Measurements from ENCODE around the gene RTN4R. TPM values are rescaled to one million over a fixed set of nuclear protein-coding genes. Genes with fewer than 3 reads are reported as not detected.

The RTN4R gene
- total and polyA plus RNA-seq, 2 donors from 2014 or later = 1.2 to 2.5 TPM

DNA sequence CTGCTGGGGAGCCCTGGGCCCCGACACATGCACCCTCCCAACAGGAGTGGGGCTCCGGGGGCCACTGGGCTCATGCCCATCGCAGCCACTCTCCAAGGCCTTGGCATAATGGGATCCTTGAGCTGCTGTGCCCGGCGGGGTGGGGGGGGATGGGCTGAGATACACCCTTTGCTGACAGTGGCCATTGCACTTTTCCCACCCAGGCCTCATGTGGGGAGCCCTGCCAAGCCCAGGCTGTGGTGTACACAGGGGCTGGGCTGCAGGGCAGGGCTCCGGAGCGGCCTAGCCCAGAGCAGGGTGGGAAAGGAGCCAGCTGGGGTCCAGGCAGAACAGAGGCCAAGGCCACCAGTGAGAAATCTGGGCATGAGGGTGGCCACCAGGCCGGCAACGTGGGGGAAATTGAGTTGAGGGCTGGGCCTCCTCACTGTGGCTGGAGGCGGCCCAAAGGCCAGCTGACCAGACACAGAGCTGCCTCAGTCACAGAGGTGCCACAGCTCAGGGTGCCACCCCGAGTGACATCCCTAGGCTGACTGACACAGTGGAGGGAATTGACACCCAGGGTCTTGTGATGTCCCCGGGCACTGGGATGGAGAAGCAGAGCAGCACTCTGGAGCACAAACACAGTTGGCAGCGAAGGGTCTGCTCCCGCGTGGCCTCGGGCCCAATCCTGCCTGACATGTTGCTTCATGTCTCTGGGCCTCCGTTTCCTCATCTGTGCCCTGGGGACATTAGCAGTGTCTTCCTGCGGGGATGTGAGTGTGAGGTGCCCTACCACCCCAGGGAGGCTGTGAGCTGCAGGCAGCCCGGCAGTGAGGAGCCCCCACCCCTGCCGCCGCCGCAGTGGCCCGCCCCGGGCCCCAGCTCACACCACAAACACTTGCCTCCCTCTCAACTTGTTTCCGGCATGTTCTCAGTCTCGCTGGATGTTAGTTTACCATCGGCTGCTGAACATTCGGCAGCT is 30.4 kb downstream of the RTN4R start:
- intact Hi-C loops (cut with DNase I) = no loop called here
- no peak overlapping the region for H3K27ac ChIP-seq (ENCODE audit: low read depth in 2 of 2, low read length in 2 of 2)
- FAIRE-seq (no peak), DNase-seq (no peak)
- no peaks in the 10 kb centered on the region for H3K27me3 ChIP-seq (ENCODE audit: control insufficient read depth, insufficient read depth, low read length)
- peaks cover 0 to 22% (median 0%) of the 10 kb centered on the region in 3 donors for H3K4me1 ChIP-seq (ENCODE audit: control insufficient read depth in 2 of 3, insufficient read depth in 2 of 3, low read depth in 1 of 3, low read length in 3 of 3)
- H3K36me3 ChIP-seq (ENCODE audit: control insufficient read depth in 2 of 3, insufficient read depth in 3 of 3, low read length in 3 of 3) = no peaks in the 10 kb centered on the region
- no peak overlapping the region for H3K4me3 ChIP-seq (ENCODE audit: low read length in 3 of 3)
- H3K9me3 ChIP-seq (ENCODE audit: control insufficient read depth in 2 of 3, insufficient read depth in 1 of 3, low read length in 3 of 3) = no peaks in the 10 kb centered on the region
- no peak overlapping the region for H3K9ac ChIP-seq (ENCODE audit: low read length in 3 of 3)
- TF ChIP-seq, protein P1, sequence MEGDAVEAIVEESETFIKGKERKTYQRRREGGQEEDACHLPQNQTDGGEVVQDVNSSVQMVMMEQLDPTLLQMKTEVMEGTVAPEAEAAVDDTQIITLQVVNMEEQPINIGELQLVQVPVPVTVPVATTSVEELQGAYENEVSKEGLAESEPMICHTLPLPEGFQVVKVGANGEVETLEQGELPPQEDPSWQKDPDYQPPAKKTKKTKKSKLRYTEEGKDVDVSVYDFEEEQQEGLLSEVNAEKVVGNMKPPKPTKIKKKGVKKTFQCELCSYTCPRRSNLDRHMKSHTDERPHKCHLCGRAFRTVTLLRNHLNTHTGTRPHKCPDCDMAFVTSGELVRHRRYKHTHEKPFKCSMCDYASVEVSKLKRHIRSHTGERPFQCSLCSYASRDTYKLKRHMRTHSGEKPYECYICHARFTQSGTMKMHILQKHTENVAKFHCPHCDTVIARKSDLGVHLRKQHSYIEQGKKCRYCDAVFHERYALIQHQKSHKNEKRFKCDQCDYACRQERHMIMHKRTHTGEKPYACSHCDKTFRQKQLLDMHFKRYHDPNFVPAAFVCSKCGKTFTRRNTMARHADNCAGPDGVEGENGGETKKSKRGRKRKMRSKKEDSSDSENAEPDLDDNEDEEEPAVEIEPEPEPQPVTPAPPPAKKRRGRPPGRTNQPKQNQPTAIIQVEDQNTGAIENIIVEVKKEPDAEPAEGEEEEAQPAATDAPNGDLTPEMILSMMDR (IDR thresholded peaks at IDR 0.05; ENCODE audit: borderline replicate concordance, extremely low read depth, insufficient read depth) = no peak

DNA sequence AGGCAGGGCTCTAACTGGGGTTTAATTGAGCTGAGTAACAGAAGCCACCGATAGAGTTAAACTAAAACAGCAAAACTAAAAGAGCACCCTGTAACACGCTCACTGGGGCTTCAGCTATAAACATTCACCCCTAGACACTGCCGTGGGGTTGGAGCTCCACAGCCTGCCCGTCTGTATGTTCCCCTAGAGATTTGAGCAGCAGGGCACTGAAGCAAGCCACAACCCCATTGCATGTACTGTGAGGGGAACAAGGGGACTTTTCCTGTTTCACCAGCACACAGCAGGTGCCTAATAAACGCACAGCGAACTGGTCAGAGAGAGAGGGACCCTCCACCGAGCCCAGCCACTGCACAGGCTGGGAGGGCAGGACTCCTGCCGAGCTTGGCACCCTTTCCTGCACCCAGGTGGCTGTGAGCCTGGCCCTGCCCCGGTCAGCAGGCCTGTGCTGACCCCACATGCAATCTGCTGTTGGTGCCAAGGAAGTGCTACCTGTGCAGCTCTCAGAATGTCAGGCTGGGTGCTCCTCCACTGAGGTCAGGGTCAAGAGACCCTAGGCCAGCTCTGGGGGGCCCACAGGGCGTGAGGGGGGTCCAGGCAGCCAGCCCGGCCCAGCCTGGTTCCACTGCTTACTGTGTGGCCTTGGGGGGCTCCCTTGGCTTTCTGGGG is 31.9 kb downstream of the RTN4R start:
- TF ChIP-seq, protein P1 (IDR thresholded peaks at IDR 0.05; ENCODE audit: borderline replicate concordance, extremely low read depth, insufficient read depth) = no peak
- Histone ChIP-seq H3K27me3 (ENCODE audit: control insufficient read depth, insufficient read depth, low read length) (no peaks in the 10 kb centered on the region), H3K9ac (ENCODE audit: low read length in 3 of 3) (no peak overlapping the region), H3K27ac (ENCODE audit: low read depth in 2 of 2, low read length in 2 of 2) (no peak overlapping the region), H3K4me3 (ENCODE audit: low read length in 3 of 3) (no peak overlapping the region), H3K36me3 (ENCODE audit: control insufficient read depth in 2 of 3, insufficient read depth in 3 of 3, low read length in 3 of 3) (no peaks in the 10 kb centered on the region), H3K9me3 (ENCODE audit: control insufficient read depth in 2 of 3, insufficient read depth in 1 of 3, low read length in 3 of 3) (no peaks in the 10 kb centered on the region), H3K4me1 (ENCODE audit: control insufficient read depth in 2 of 3, insufficient read depth in 2 of 3, low read depth in 1 of 3, low read length in 3 of 3) (peaks cover 0 to 18% (median 0%) of the 10 kb centered on the region in 3 donors)
- DNase-seq (no peak), FAIRE-seq (no peak)
- intact Hi-C loops (cut with DNase I) = no loop called here

DNA sequence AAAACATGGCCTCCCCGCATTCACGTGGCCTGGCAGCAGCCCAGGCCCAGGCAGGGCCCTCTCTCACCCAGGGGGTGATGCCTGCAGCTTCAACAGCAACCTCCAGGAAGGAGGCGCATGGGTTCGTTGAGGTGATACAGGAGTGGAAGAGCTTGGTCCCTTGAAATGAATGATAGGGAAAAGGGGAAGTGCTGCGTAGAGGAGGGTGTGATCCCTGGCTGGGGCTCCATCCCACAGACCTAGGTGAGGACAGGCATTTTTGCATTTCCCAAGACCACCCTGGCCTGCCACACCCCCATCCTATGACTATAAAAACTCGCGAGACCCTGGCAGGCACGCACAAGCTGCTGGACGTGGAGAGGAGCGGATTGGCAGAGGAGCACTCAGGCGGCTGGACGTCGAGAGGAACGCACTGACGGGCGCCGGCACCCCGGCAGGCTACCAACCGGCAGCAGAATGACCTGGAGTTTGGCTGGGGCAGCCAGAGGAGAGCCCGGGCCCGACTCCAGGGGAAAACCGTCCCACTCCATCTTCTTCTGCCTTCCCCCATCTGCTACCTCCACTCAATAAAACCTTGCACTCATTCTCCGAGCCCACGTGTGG is 32.6 kb downstream of the RTN4R start:
- H3K36me3 ChIP-seq (ENCODE audit: control insufficient read depth in 2 of 3, insufficient read depth in 3 of 3, low read length in 3 of 3) = no peaks in the 10 kb centered on the region
- no peak overlapping the region for H3K9ac ChIP-seq (ENCODE audit: low read length in 3 of 3)
- TF ChIP-seq, protein P1 (IDR thresholded peaks at IDR 0.05; ENCODE audit: borderline replicate concordance, extremely low read depth, insufficient read depth) = no peak
- FAIRE-seq (no peak), DNase-seq (no peak)
- H3K27ac ChIP-seq (ENCODE audit: low read depth in 2 of 2, low read length in 2 of 2) = no peak overlapping the region
- H3K4me3 ChIP-seq (ENCODE audit: low read length in 3 of 3) = no peak overlapping the region
- H3K27me3 ChIP-seq (ENCODE audit: control insufficient read depth, insufficient read depth, low read length) = no peaks in the 10 kb centered on the region
- peaks cover 0 to 12% (median 0%) of the 10 kb centered on the region in 3 donors for H3K4me1 ChIP-seq (ENCODE audit: control insufficient read depth in 2 of 3, insufficient read depth in 2 of 3, low read depth in 1 of 3, low read length in 3 of 3)
- no peaks in the 10 kb centered on the region for H3K9me3 ChIP-seq (ENCODE audit: control insufficient read depth in 2 of 3, insufficient read depth in 1 of 3, low read length in 3 of 3)
- intact Hi-C loops (cut with DNase I) = no loop called here
